Neural crest cell (in vitro differentiated cells): Measurements from ENCODE around the gene GPAT3. TPM values are rescaled to one million over a fixed set of nuclear protein-coding genes. Genes with fewer than 3 reads are reported as not detected.

ENCODE experiments used
- DNase-seq: peaks from one replicate; pipeline ENCODE4 v3.0.0; 2021; ENCODE audit warnings: low read depth, mixed read lengths, low spot score
- H3K27ac Mint-ChIP-seq: one replicate; pipeline ENCODE4 v1.8.0; 2021; ENCODE audit warnings: mild to moderate bottlenecking, mixed read lengths; ENCODE audit not compliant: unreplicated experiment
- H3K27me3 Mint-ChIP-seq: 2 replicates; pipeline ENCODE4 v1.8.0; 2021; ENCODE audit warnings: low read depth, mild to moderate bottlenecking, mixed read lengths
- H3K36me3 Mint-ChIP-seq: 2 replicates; pipeline ENCODE4 v1.8.0; 2021; ENCODE audit warnings: low read depth, mild to moderate bottlenecking, mixed read lengths
- H3K4me1 Mint-ChIP-seq: 2 replicates; pipeline ENCODE4 v1.8.0; 2021; ENCODE audit warnings: mixed read lengths
- H3K4me3 Mint-ChIP-seq: one replicate; pipeline ENCODE4 v1.8.0; 2021; ENCODE audit warnings: mild to moderate bottlenecking, mixed read lengths
- H3K9me3 Mint-ChIP-seq: 2 replicates; pipeline ENCODE4 v1.8.0; 2021; ENCODE audit warnings: mixed read lengths
- total RNA-seq: library from RNA; stranded (reverse); gene quantifications from 2 replicates; pipeline ENCODE4 v1.2.1, GENCODE V29; 2021
- TF ChIP-seq, protein P1 (sequence below): fragments of 200-600 bp; sonication (generic); conservative IDR thresholded peaks from 2 replicates; pipeline ENCODE4 v1.5.0; 2021; ENCODE audit warnings: antibody characterized with exemption, mild to moderate bottlenecking

Gene GPAT3
- total RNA-seq, 1 donor from 2014 or later = not detected

DNA sequence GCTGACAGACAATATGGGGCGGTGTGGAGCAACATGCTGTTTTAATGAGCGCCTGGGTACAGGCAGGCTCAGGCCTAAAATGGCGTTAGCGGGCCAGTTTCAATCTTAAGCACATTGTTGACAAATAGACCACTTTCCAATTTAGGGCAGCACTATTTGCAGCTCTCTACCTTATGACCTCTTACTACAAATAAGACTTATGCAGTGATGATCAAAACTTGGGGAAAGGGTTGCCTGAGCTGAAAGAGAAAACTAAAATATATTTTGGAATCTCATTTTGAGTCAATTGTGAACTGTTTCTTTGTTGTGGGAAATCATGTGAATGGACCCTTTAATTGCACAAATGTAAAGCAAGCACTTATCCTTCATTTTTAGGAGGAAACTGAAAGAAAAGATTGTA lies 25.5 kb upstream of the GPAT3 start:
- no peak for DNase-seq
- Mint-ChIP-seq H3K9me3 (peaks cover 7% of the 10 kb centered on the region), H3K4me1 (no peaks in the 10 kb centered on the region), H3K36me3 (no peaks in the 10 kb centered on the region), H3K27me3 (no peaks in the 10 kb centered on the region), H3K4me3 (no peak overlapping the region), H3K27ac (peak overlapping the region; percentile 57)
- TF ChIP-seq, protein P1, sequence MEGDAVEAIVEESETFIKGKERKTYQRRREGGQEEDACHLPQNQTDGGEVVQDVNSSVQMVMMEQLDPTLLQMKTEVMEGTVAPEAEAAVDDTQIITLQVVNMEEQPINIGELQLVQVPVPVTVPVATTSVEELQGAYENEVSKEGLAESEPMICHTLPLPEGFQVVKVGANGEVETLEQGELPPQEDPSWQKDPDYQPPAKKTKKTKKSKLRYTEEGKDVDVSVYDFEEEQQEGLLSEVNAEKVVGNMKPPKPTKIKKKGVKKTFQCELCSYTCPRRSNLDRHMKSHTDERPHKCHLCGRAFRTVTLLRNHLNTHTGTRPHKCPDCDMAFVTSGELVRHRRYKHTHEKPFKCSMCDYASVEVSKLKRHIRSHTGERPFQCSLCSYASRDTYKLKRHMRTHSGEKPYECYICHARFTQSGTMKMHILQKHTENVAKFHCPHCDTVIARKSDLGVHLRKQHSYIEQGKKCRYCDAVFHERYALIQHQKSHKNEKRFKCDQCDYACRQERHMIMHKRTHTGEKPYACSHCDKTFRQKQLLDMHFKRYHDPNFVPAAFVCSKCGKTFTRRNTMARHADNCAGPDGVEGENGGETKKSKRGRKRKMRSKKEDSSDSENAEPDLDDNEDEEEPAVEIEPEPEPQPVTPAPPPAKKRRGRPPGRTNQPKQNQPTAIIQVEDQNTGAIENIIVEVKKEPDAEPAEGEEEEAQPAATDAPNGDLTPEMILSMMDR = no peak

DNA sequence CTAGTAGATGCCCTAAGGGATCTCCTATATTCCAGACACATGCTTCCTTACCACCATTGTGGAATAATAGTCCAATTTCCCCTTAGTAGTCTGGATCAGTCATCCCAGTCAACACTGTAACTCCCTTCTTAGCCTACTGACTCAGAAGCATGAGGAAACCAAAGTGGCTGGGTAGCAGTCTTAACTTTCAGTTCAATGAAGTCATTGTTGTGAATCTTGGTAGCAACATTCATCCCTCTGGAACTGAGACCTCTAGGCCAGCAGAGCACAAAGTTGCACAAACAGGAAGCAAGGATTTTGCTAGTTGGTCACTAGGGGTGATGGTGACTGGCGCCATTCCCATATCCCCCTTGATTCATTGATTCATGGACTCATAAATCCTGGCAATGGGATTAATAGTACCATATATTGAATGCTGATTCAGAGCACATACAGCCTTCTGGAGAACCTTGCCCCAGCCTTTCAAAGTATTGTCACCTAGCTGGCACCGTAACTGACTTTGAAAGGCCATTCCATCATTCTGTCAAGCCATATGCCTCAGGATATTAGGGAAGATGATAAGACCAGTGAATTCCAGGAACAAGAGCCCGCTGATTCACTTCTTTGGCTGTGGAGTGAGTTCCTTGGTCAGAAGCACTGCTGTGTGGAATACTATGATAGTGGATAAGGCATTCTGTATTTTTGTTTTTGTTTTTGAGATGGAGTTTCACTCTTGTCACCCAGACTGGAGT lies 19.7 kb upstream of the GPAT3 start:
- H3K9me3 Mint-ChIP-seq = peaks cover 3% of the 10 kb centered on the region
- no peak for DNase-seq
- H3K27me3 Mint-ChIP-seq = no peaks in the 10 kb centered on the region
- TF ChIP-seq, protein P1 = no peak
- H3K4me1 Mint-ChIP-seq = peaks cover 7% of the 10 kb centered on the region
- no peak overlapping the region for H3K4me3 Mint-ChIP-seq
- no peaks in the 10 kb centered on the region for H3K36me3 Mint-ChIP-seq
- H3K27ac Mint-ChIP-seq = no peak overlapping the region

DNA sequence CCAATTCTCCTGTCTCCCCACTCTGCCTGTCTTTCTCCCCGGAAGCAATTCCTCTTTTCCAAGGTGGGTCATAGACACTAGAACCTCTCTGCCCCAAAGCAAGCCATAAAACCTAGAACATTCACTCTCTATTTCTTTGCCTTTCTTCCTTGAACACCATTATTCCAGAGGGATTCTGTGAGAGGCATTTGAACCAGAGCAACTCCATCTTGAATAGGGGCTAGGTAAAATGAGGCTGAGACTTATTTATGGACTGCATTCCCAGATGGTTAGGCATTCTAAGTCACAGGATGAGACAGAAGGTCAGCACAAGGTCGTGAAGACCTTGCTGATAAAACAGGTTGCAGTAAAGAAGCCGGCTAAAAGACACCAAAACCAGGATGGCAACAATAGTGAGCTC lies 13.7 kb upstream of the GPAT3 start:
- H3K27ac Mint-ChIP-seq = no peak overlapping the region
- no peaks in the 10 kb centered on the region for H3K4me1 Mint-ChIP-seq
- peaks cover 5% of the 10 kb centered on the region for H3K9me3 Mint-ChIP-seq
- TF ChIP-seq, protein P1 = no peak
- no peak overlapping the region for H3K4me3 Mint-ChIP-seq
- H3K27me3 Mint-ChIP-seq = peaks cover 4% of the 10 kb centered on the region
- H3K36me3 Mint-ChIP-seq = no peaks in the 10 kb centered on the region
- DNase-seq = no peak

DNA sequence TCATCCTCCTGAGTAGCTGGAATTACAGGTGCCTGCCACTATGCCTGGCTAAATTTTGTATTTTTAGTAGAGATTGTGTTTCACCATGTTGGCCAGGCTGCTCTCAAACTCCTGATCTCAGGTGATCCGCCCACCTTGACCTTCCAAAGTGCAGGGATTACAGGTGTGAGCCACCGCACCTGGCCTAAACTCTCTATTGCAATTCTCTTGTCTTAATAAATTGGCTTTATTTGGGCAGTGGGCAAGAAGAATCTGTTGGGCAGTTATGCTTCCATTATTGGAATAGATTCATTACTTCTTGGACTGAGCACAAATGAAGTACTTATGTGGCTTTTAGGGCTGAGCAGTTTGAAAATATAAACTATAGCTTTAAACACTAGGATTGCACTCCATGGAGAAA lies 8.2 kb upstream of the GPAT3 start:
- Mint-ChIP-seq H3K27ac (no peak overlapping the region), H3K27me3 (peaks cover 28% of the 10 kb centered on the region), H3K4me3 (no peak overlapping the region), H3K9me3 (peaks cover 2% of the 10 kb centered on the region), H3K36me3 (no peaks in the 10 kb centered on the region), H3K4me1 (no peaks in the 10 kb centered on the region)
- no peak for DNase-seq
- TF ChIP-seq, protein P1 = no peak

DNA sequence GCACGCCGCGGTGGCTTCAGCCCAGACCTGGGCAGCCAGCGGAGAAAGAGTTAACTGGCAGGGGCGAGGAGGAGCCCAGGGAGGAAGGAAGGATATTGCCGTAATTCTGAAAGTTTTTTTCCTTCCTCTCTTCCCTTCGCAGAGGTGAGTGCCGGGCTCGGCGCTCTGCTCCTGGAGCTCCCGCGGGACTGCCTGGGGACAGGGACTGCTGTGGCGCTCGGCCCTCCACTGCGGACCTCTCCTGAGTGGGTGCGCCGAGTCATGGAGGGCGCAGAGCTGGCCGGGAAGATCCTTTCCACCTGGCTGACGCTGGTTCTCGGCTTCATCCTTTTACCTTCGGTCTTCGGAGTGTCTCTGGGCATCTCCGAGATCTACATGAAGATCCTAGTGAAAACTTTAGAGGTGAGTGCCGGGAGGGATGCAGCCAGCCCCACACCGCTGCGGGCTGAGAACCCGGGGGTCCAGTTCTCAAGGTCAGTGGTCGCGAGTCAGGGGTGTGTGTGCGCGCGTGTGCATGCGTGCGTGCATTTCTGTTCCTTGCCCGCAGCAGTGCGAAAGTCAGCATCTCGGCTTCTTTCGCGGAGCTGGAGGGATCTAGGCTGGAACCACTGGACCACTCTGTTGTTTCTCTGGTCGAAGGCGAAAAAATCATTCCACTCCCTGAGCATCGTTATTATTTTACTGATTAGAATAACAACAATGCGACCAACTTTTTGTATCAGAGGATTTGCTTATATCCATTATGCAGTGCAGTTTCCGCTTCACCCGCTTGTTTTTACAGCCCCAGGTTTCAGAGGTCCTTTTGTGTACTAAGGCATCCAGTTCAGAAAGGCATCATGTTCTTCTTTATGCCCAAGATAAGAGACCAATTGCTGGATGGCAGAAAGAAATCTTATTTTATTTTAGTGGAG lies 709 bp downstream of the GPAT3 start:
- Mint-ChIP-seq H3K4me1 (peaks cover 15% of the 10 kb centered on the region), H3K36me3 (no peaks in the 10 kb centered on the region), H3K4me3 (peak overlapping the region; percentile 81), H3K27ac (no peak overlapping the region), H3K27me3 (peaks cover 74% of the 10 kb centered on the region), H3K9me3 (no peaks in the 10 kb centered on the region)
- TF ChIP-seq, protein P1 = no peak
- DNase-seq = peak; percentile 6
